HG02623 (cell line): Measurements from ENCODE around the gene RBKS.

Experiments used
- ATAC-seq: cut with Tn5 transposase; IDR thresholded peaks from one replicate; pipeline ENCODE4 v1.9.1; 2021; ENCODE audit warnings: moderate library complexity; ENCODE audit not compliant: unreplicated experiment

The RBKS gene

DNA sequence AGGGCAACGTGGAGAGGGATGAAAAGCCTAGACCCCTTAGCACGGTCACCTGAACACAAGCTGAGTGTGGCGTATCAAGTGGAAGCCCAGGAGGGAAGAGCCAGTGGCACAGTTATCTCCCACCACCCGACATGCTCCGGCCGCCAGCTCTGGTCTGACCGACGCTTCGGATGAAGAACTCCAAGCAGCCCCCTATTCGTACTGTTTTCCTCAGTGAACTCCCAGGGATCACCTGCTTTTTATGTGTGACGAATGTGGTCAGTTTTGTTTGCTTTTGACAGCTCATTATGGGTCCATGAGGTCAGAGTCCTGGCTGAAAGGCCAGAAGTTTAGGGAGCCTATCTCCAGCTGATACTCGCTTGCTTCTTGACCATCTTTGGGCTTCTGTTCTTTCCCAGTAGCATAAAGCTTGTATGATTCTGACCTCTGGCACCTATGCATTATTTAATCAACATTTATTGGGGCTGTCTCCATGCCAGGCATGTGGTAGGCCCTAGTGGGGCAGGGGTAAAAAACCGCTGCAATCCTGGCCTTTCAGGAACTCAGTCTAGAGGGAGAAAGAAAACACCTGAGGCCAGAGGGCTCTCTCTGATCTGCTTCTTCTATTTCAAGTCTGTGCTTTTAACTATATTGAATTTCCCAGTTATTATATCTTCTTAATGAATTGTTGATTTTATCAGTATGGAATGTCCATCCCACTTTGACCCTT, 151.7 kb downstream of the RBKS start:
- no peak for ATAC-seq

DNA sequence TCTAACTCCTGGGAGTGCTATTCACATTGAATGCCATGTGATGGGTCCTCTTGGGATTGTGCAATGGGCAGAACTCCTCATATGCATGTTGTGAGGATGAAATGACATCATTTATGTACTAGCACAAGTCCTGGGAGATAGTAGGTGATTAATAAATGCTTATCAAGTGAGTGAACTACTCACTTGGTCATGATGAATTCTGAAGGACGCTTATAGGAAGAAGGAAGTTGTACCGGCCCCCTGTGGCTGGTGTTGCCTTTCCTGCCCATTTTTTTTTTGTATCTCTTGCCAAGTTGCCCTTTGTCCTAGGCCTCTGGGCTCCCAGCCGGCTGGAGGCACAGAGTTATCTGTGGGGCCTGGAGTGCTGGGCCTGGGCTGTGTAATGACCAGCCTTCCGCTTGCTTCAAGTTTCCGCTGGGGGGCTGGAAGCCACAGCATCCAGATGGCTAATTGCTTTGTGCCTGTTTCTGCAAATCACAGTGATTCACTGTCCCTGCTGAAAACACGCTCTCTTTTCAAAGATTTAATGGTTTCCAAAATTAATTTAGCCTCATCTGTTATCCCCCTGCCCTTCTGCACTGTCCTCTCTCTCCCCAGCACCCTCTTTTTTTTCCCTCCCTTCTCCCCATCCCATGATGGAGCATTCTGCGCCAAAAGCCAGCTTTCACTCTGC, 152.4 kb downstream of the RBKS start:
- no peak for ATAC-seq

DNA sequence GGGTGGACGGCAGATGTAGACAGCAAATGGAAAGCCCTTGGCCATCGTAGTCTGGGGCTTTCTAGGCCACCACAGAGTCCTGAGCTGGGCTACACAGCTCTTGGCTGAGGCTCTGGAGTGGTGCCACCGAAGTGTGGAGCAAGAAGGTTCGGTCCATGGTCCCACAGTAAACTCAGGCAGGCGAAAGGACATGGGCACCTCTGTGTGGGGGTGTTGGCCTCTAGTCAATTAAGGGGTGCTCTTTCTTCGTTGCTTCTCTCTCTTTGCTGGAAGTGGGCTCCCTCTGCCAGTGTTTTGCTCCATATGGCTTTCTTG, 153.3 kb downstream of the RBKS start:
- ATAC-seq = no peak

DNA sequence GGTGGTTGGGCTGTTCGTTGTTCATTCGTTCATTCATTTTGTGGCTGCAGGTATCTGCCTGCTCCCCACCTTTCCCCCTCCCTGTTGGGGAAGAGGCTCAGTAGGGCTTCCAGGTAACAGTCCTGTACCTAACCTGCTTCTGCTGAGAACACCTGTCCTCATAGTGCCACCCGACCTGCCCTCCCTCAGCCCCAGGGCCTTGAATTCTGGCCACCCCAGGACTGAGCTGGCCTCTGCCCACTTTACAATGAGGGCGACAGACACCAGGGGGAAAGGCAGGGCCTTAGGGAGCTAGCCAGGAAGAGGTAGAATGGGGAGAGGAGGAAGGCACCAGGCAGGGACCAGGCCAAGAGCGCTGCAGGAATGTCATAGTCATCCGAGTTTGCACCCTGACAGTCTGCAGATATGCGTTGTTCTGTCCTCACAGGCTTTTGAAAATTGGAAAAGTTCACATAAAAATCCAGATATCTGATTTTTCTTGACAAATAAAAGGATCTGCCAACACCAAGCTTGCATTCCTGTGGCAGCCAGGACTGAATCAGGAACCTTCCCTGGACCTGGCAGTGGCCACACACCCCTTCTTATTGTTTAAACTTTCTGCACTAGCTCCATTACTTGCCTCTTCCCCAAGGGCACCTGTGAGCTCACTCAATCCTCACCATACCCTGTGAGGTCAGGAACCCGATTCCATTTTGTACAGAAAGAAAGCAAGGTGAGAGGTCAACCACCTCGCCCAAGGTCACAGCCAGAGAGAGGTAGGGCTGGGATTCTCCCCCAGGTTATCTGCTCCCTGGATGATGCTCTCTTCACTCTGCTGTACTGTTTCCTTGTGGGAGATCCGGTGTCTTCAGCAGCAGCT, 153.9 kb downstream of the RBKS start:
- no peak for ATAC-seq

DNA sequence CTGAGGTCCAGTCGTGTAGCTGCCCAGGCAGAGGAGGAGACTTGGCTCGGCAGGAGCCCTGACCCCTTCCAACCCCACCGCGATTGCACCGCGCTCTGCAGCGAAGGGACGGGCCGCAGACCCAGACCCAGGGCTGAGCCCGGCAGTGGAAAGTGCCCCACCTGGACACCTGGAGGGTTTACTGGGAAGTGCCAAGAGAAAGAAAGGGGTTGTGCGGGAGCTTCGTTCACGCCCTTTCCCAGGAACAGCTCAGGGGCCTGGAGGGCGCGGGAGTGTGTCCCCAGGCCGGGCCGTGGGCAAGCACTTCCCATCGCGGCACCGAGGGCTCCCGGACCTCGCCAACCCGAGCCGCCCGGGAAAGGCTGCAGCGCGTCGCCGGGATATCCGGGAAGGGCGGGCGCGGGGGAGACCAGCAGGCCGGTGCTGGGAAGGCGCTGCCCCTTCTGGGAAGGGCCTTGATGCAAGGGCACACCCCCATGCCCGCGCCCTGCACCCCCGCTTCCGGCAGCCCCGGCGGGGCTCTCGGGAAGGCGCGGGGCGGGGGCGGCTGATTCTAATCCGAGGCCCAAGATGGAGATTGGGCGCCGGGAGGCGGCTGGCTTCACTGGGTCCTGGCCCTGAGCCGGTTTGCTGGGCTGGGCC, 154.8 kb downstream of the RBKS start:
- no peak for ATAC-seq

DNA sequence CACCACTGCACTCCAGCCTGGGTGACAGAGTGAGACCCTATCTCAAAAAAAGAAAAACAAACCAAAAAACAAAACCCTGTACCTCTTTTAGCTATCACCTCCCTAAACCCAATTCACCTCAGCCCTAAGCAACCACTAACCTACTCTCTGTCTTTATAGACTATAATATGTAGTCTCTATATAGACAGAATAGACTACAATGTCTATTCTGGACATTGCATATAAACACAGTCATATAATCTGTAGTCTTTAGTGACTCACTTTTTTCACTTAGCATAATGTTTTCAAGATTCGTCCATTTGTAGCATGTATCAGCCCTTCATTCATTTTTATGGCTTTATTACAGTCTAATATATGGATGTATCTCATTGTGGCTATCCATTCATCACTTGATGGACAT, 155.9 kb downstream of the RBKS start:
- no peak for ATAC-seq
